GM19324 (cell line): ENCODE data around the gene ATXN7L3B.

ENCODE experiments used
- ATAC-seq: cut with Tn5 transposase; IDR thresholded peaks from one replicate; pipeline ENCODE4 v1.9.1; 2021; ENCODE audit warnings: mild to moderate bottlenecking, moderate library complexity; ENCODE audit not compliant: unreplicated experiment, low FRiP score

The ATXN7L3B gene

GRCh38 chr12:74547249-74547648, 9.6 kb downstream of the ATXN7L3B start:
- ATAC-seq = no peak

- no peak for ATAC-seq
These were observed 13.7 kb downstream of the ATXN7L3B start for GRCh38 chr12:74551291-74551690.

DNA sequence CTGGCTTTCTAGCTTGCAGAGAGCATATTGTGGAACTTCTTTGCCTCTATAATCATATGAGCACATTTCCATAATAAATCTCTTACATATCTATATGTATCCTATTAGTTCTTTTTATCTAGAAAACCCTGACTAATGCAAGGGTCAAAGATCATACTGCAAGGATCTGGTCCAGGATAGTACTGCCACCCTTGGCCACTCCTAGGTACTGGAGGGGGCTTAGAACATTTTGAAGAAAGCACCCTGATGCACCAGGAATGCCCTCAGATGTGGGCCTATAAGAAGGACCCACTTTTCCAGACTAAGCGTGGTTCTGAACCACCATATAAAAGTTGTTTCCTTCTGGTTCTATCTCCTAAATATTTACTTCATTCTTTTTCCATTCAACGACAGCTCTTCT, 14.6 kb downstream of the ATXN7L3B start:
- no peak for ATAC-seq

DNA sequence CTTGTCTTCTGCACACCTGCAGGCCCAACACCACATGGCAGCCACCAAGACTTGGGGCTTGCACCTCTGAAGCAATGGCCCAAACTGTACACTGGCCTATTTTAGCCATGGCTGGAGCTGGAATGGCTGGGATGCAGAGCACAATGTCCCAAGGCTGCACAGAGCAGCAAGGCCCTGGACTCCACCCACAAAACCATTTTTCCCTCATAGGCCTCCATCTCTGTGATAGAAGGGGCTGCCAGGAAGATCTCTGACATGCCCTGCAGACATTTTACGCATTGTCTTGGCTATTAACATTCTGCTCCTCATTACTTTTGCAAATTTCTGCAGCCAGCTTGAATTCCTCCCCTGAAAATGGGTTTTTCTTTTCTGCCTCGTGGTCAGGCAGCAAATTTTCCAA, 22.1 kb downstream of the ATXN7L3B start:
- no peak for ATAC-seq

DNA sequence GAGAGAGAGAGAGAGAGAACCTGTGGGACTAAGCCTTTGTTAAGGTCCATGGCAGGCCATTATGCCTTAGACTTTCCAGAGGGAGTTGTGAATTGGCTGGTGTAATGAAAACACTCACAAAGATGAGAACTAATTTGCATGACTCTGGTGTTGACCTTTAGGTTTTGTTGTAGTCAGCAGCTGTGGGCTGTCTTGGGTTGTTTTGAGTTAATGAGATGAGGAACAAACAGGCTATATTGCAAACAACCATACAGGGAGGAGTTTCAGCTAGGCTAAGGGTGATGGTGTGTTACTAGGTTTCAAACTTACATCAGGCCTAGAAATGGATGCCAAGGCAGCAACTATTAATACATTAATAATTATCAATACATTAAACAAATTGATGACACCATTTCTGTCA, 26.3 kb downstream of the ATXN7L3B start:
- no peak for ATAC-seq

- ATAC-seq = no peak
These were observed 40.9 kb downstream of the ATXN7L3B start for GRCh38 chr12:74578486-74578885.

DNA sequence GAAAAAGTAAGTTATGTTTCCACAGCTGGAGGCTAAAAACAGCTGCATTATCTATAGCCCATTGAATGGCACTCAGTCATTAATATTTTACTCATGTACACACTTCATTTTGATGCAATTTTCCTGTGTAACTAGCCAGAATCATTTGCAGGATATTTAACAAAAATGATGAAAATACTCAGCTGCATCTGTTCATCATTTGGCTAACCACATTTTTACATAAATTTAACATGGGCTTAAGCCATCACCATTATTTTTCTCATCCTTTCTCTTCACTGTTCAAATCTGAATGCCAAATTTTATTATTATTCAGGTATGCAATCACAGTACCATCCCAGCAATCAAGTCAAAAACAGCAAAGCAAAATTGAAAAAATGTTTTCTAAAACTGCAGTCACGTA, 41.8 kb downstream of the ATXN7L3B start:
- no peak for ATAC-seq

- no peak for ATAC-seq
These were observed 42.3 kb downstream of the ATXN7L3B start for GRCh38 chr12:74579981-74580380.

GRCh38 chr12:74581439-74581838, 43.8 kb downstream of the ATXN7L3B start:
- ATAC-seq = no peak

DNA sequence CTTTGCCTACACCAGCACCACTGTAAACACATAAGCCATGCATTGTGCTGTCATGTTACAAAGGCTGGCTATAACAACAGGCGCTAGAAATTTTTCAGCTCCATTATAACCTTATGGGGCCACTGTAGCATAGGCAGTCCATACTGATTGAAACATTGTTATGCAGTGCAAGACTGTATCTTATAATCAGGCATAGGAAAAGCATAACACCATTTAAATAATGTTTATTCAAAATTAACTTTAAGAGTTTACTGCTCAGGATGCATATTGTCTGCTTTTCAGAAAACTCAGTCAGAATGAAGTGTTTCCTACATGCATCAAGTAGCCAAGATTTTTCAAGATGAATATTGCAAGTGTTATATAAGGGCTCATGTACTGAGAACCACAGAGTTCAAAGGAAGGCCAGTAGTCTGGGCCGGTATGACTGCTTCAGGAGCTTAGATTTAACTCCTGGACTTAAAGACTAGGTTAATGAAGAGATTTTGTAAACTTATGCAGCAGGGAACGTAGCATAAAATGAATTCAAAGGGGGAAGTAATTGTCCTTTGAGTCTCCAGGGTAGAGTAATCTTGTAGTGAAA, 46.9 kb downstream of the ATXN7L3B start:
- ATAC-seq = no peak

DNA sequence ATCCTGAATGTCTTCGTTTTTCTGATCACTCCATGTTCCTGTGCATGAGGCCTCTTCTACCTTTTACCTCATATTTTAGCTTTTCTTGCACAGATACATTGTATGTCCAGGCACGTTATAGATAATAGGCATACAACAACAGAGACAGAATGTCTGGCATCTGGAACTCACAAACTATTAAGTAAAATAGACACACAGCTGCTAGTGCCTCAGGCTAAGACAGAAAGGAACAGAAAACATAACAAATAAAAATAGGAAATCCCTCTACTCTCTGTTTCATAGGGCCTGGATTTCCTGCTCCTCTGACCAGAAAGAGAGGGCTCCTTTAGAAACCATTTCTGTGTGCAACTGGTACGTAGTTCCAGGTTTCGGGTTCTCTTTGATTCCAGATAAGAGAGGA, 48.6 kb downstream of the ATXN7L3B start:
- ATAC-seq = no peak
